ENCODE data around the gene ETNK2. TPM values are rescaled to one million over a fixed set of nuclear protein-coding genes. Genes with fewer than 3 reads are reported as not detected.

Gene ETNK2
- total RNA-seq, 1 donor from 2014 or later: 7.2 TPM

- DNase-seq (ENCODE audit: low spot score): no peak
These were observed 25.3 kb upstream of the ETNK2 start for GRCh38 chr1:204177133-204177532.

GRCh38 chr1:204176049-204176448, 24.2 kb upstream of the ETNK2 start:
- DNase-seq (ENCODE audit: low spot score): no peak

DNA sequence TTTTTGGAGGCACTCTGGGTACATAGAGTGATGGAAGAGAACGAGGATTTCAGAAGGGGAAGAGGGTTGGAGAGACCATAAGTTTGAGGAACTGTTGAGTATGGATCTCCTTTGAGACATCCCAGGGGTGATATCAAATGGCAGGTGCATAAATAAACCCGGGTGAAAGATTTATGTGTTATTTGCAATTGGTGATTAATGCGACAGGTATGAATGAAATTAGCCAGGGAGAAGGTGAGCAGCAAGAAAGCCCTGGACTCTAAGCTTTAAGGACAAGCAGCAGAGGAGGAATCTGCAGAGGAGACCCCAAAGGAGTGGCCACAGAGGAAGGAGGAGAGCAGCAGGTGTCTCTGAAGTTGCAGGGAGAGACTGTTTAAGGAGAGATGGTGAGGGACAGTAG, 23.1 kb upstream of the ETNK2 start:
- no peak for DNase-seq (ENCODE audit: low spot score)

- peak; percentile 65 for DNase-seq (ENCODE audit: low spot score)
These were observed 20.7 kb upstream of the ETNK2 start for GRCh38 chr1:204172404-204173029.

DNA sequence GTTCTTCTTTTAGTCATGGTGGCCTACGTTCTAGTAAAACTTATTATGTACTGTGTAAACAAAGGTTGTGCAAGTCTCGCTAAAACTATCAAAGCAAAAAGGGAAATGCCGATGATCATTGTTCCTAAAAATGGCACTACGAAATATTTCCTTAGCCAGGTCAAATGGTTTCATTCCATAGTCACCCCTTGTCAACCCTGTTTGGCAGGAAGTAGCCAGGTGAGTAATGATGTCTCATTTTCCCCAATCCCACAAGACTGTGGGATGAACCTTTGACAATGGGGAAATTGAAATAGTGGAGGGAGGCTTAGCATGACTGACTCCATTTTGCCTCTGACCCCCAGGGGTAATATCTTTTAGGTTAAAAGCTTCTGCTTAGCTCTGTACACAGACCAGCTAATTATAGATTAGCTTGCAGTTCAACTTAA, 19.9 kb upstream of the ETNK2 start:
- no peak for DNase-seq (ENCODE audit: low spot score)

GRCh38 chr1:204170494-204171155, 18.8 kb upstream of the ETNK2 start:
- DNase-seq (ENCODE audit: low spot score): no peak

- no peak for DNase-seq (ENCODE audit: low spot score)
These were observed 18.0 kb upstream of the ETNK2 start for GRCh38 chr1:204169858-204170257.

GRCh38 chr1:204167730-204168129, 15.9 kb upstream of the ETNK2 start:
- no peak for DNase-seq (ENCODE audit: low spot score)

GRCh38 chr1:204166219-204166618, 14.4 kb upstream of the ETNK2 start, which contains the start of gene REN:
REN (minus strand) TSS chr1:204166337; CDS start chr1:204166293, 44 bp downstream.
- no peak for DNase-seq (ENCODE audit: low spot score)

- peak; percentile 77 for DNase-seq (ENCODE audit: low spot score)
These were observed 10.7 kb upstream of the ETNK2 start for GRCh38 chr1:204162494-204163074.

DNA sequence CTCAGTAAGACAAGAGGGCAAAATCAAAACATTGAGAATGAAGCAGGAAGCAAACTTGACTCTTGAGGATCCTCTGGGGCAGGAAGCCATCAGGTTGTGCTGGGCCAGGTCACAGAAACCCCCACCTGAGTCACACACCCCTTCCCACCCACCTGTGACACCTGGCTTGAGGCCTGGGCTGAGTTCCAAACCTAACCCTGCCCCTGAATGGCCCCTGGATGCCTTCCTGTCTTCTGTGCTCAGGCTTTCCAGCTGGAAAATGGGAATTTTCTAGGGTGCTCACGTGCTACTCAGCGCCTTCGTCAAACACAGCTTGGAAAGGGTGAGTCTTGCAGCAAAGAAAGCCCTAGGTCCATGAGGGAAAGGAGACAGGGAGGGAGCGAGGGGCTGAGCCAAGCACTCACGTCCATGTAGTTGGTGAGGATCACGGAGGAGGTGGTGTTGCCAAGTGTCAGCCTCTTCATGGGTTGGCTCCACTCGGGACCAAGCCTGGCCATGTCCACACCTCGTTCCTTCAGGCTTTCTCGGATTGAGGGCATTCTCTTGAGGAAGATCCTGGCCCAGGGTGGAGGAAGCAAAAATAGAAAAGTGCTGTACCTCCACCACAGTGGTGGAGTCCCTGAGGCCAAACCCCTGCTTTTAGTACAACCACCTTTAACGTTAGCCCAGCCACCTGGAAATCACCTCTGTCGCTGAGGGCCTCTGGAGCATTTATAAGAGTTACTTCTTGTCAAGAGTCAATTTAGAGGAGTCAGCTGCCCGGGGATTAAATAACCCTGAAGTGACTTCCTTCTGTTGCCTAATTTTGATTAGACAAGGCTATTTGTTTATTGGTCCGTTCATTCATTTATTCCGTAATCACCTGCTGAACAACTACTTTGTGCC, 10.0 kb upstream of the ETNK2 start:
- no peak for DNase-seq (ENCODE audit: low spot score)

GRCh38 chr1:204157962-204158361, 6.1 kb upstream of the ETNK2 start:
- DNase-seq (ENCODE audit: low spot score): no peak

GRCh38 chr1:204155881-204156280, 4.0 kb upstream of the ETNK2 start:
- no peak for DNase-seq (ENCODE audit: low spot score)

DNA sequence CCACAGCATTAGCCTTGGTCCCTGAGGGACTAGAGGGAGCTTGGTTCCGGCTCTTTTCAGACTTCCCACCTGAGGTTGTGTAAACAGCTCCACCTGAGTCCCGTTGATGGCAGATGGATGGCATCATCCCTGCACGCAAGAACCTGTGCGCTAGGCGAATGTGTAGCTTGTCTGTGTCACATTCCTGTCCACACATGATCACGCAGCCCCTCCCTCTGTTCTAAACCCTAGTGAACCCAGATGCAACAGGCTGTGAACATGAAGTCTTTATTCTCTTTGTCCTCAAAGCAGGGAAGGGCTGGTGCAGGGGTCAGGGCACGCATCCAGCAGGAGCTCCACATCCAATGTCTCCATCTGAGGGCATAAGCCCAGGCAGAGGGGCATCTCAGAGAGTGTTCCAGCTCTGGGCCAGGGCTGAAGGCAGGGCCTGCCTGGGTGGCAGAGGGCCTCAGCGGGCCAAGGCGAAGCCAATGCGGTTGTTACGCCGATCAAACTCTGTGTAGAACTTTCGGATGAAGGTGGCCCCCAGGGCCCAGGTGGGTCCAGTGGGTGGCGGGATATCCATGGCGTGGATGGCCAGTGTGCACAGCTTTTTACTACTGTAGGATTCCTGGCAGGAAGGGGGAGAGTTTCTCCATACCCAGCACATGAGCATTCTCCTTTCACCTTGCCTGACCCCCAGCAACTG, 2.9 kb upstream of the ETNK2 start:
- peak; percentile 54 for DNase-seq (ENCODE audit: low spot score)

GRCh38 chr1:204153667-204154066, 1.8 kb upstream of the ETNK2 start:
- DNase-seq (ENCODE audit: low spot score): no peak

GRCh38 chr1:204152310-204153044, 633 bp upstream of the ETNK2 start:
- DNase-seq (ENCODE audit: low spot score): no peak

DNA sequence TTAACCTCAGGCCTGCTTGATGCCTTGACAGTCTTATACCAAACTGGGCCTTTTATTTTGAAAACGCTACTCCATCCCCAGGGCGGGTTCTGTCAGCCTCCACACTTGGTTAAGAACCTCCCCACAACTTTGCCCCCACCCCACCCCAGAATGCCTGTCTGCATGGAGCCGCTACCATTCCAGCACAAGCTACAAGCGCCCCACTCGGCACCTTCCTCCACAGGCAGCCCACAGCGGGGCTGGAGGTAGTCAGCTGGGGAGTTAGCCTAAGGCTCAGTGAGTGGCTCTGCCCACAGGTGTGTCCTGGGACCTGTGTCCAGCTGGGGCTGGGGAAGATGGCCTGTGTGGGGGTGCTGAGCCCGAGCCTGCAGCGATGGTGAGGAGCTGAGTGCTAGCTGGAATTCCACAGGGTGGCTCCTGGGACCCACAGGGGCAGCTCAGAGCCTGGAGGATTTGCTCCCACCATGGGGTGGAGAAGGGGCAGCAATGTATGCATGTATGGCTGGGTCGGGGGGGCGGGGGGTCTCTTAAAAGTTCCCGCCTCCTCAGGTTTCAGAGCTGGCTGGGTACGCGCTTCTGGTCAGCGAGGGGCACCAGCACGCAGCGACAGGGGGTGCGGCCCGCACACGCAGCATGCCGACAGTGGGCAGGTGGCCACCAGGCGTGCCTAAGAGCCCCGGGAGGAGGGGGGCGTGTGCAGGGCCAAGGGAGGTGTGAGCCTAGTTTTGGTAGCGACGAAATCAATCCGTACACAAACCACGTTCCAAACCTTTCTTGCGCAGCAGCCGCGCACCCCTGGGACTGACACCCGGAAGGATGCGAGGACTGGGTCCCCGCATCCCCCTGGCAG, 917 bp downstream of the ETNK2 start:
- peak; percentile 33 for DNase-seq (ENCODE audit: low spot score)

DNA sequence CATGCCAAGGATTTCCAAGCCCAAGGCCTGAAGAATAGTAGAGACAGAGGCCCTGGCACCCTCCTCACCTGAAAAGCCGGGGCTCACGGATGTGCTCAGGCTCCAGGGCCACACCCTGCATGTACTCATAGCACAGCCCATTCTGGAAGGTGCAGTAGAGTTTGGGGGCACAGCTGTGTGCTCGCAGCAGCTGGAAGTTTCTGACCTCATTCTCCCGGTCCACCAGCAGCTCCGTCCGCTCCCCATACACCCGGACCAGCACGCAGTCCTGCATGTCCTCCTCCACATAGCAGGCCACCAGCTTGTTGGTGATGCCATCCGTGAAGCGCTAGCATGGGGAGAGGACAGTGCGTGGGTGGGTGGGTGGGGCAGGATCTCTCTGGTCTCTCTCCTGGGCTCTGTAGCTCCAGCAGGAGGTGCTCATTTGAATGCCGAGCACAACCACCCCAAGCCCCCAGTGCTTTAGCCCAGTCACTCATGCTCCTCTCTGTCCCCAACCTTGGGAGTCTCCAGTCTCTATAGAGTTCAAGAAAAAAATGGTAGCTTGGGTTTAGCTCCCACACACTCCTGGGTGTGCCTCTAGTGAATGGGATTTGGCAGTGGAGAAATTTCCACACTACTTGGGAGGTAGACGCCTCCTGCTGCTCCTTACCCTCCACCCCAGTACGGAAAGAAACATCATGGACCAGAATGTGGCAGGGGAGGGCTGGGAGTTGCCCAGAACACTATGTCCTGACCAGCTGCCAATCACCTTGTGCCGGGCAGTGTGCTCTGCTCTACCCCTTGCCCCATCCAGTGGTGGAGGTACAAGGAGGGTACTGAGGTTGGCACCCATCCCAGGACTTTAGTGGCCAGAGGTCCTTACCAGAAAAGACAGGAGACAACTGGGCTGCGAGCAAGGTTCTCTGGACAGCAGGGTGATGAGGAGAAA, 1.9 kb downstream of the ETNK2 start:
- no peak for DNase-seq (ENCODE audit: low spot score)

- no peak for DNase-seq (ENCODE audit: low spot score)
These were observed 2.7 kb downstream of the ETNK2 start for GRCh38 chr1:204149107-204149506.

All from umbilical cord (tissue), 2 donors.